GM19438 (cell line): ENCODE measurements around the gene CDH1.
"Not testable (repeated sequence)": the region's sequence is repeated elsewhere in the genome, so short reads cannot be mapped to it uniquely, and the experiment has no call there.

Source experiments
- ATAC-seq: cut with Tn5 transposase; IDR thresholded peaks from one replicate; pipeline ENCODE4 v1.9.1; 2021; ENCODE audit warnings: low read depth; ENCODE audit not compliant: unreplicated experiment

CDH1 gene

DNA sequence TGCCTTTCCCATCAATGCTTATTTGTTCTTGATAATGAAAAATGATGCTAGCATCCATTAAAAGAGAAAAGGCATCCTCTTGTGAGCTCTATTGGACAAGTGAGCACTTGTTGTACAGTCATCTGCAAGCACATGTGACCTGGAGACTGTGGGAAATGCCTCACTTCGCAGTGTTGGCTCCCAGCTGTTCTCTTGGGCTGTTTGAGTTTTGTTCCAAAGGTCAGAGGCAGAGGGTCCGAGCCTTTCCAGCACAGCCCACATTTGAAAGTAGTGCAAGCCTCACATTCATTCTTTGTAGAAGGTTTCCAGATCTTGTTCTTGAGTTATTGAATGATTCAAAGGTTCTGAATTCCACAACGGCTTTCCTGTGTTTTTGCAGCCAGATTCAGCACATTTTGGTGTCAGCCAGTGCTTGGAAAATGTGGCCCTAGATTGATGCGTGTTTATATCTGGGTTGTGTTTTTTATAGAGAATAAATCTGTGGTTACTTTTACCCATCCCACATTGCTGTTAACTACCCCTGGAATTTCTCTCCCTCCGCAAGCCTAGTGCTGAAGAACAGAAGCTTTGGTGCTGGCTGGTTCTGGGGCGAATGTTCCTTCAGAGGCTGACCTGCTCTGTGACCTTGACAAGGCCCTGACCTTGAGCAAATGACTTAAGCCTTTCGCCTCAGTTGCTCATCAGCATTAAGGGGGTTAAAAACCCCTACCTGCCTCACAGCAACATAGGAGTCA is 49.8 kb downstream of the CDH1 start:
- ATAC-seq, result no peak

DNA sequence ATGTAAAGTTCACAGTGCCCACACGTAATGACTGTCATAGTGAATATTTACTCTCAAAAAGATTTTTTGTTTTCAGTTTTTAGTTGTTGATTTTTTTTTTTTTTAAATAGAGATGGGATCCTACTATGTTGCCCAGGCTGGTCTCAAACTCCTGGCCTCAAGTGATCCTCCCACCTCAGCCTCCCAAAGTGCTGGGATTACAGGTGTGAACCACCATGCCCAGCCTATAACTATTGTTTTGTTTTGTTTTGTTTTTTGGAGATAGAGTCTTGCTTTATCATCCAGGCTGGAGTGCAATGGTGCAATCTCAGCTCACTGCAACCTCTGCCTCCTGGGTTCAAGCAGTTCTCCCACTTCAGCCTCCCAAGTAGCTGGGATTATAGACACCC is 50.3 kb downstream of the CDH1 start:
- ATAC-seq, result not testable (repeated sequence)

DNA sequence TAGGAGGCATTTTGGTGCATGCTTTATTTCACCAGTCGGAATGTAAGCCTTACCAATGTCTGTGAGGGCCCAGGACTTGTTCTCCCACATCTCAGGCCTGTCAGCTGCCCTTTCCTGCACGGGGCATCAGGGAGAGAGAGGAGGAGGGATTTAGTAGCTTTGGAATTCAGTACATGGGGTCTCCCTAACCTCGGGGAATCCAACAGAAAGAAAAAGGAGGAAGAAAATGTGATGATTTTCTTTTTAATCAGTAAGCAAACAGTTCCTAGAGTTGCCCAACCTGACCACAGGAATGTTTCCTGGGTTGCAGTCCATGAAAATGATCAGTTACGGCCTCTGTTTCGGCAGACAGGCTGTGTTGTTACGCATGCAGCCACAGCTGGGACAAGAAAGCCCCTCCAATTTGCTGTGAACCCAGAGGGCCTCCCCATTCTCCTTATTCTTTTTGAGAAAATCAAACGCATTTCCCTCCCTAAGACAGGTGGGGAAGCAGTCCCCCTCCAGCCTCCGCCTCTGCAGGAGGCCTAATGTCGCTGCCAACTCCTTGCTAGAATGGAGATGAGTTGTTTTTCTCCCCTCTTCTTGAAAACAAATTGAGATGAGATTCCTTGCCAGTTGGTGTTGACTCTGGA is 53.2 kb downstream of the CDH1 start:
- ATAC-seq, result no peak

DNA sequence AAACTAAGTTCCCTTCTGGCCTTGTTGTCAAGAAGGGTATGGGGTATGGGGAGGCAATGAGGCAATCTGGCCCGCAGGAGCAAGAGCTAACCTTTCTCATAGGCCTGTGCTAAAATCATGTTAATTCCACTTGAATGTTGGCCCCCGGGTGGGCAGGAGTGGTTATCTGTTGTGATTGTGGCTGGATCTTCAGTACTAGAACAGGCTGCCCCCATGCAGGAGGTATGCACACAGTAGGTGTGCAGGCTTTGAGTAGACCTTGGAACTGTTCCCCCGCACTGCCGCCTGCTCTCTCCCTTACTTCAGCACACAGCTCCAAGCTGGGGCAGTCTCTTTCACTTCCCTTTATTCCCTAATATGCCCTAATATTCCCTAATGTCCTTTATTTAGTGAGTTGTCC is 53.9 kb downstream of the CDH1 start:
- no peak for ATAC-seq

DNA sequence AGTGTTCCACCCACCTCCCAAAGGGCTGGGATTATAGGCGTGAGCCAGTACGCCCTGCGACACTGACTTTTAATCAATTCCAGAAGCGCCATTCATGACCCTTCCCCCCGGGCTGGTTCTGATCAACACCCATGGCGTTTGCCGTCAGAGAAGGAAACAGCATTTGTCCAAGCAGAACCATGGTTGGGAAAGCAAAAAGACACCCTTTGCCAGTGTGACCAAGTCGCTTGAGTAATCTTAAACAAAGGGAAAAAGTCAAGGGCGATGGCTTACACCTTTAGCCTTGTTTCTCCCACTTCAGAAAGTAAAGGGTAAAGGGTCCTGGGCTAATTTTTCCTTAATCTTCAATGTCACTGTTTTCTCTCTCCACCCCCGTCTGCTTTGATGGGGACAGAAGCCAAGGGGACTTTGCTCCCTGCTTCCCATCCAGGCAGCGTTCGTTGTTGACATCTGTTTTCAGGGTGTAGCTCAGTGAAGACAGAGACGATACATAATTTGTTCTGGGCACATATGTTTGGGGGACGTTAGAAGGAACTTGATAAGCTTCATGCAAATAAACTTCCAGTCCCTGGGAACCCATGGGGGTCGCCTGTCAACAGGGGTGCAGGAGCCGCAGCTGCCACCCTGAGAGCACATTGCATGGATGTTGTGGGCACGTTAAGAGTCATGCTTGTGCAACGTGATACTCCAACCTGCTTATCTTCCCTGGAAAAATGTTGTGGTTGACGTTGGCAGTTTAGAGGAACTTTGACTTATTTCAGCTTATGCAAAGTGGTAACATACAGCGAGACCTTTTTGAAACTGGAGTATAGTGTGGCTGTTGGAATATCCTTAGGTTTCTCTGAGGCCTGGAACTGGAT is 55.6 kb downstream of the CDH1 start:
- no peak for ATAC-seq

DNA sequence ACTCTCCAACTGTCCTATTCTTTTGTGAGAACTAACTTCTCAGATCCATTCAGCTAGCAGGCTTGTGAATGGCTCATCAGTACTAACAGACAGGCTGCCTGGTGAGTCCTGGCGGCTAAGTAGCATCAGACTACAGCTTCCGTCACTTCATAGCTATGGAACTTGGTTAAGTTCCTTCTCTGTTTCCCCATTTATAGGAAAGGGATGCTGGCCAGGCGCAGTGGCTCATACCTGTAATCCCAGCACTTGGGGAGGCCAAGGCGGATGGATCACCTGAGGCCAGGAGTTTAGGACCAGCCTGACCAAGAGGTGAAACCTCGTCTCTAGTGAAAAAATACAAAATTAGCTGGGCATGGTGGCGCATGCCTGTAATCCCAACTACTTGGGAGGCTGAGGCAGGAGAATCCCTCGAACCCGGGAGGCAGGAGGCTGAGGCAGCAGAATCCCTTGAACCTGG is 56.3 kb downstream of the CDH1 start:
- no peak for ATAC-seq

DNA sequence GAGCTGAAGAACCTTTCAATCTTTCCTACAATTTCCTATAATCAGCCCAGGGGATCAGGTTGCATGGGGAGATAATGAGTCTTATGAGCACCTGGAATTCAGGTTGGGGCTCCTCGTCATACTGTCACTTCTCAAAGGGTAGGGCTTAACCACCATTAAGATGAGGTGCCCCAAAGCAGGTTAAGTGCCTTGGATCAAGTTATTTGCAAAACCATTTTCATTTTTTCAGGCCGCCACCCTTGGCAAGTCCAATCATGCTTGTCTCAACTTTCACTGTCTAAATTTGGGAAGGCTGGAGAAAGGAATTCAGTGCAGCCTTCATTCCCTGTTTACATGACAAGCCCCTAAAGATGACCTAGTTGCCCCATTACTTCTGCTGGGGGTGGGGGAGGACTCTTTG is 61.3 kb downstream of the CDH1 start:
- no peak for ATAC-seq

DNA sequence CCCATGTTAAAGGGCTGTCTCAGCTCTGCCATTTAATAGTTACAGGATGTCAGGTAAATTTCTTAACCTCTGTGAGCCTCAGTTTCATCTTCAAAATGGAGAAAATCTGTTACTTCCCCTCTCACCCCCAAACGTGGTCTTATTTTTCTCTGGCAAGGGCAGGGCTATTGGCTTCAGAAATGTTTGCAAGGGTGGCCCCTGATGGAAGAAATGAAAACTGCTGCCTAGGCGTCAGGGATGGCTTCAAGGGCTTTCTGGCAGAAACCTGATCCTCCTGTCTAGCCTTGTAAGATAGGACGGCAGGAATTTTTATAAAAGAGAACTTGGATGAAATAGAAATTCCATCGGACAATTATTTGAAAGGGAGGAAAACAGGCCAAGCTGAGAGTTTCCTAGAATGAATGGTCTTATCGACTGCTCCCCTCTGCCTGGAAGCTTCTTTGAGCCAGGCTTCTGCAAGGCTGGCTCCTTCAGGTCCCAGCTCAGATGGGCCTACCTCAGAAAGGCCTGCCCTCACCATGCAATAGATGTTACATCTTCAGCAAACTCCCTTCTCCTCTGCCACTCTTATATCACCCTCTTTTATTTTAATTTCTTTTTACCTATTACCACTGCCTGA is 63.3 kb downstream of the CDH1 start:
- no peak for ATAC-seq

DNA sequence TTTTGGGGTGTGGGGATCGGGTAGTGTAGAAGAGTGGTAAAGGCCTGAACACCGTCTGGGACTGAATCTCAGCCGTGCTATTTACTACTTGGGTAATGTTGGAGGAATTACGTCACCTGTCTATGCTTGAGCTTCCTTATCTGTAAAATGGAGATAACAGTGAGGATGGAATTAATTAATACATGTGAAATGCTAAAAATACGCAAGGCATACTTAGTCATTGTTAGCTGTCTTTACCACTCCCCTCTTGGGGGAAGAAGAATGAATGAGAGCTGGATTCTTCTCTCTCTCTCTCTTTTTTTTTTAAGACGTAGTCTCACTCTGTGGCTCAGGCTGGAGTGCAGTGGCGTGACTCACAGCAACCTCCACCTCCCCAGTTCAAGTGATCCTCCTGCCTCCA is 65.1 kb downstream of the CDH1 start:
- no peak for ATAC-seq

DNA sequence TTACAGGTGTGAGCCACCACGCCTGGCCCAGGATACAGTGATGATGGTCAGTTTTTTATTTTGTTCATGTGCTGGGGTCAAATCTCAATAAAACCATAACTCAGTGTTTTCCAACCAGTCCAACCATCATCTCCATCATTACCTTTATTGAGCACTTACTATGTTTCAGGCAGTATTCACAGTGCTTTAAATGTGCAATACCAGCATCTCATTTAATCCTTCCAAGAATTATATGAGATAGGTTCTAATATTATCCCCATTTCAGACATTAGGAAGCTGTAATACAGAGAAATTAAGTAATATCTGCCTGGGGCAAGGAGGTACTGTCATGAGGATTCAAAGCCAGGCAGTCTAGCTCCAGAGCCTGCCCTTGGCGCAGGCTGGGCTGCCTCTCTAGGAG is 69.3 kb downstream of the CDH1 start:
- no peak for ATAC-seq

DNA sequence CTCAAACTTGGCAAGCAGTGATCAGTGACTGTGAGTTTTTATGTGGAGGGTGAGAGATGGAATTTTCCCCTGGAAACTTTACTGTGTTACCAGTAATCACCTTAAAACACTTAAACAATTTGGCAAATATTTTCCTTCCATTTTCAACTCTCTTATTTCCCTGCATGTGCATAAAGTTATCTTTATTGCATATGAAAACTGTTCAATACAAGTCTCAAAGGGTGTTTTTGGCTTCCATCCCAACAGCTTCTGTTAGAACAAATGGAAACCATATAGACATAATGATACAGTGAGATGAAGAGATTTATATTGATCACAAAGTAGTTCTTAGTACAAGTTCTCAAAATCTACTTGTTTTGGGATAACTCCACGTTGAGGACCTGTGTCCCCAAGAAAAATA is 69.9 kb downstream of the CDH1 start:
- no peak for ATAC-seq

DNA sequence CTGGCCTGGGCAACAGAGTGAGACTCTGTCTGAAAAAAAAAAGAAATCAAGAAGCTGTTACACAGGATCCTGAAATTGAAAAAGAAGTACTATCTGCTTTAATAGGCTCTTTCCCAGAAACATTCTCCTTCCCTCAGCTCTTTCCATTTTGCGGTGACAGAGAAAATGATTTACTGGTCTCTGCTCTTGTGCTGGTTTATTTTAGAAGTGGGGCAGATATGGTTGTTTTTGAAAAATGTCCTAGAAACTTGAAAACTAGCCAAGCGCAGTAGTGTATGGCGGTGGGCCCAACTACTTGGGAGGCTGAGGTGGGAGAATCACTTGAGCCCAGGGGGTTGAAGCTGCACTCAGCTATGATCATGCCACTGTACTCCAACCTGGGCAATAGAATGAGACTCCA is 77.4 kb downstream of the CDH1 start:
- no peak for ATAC-seq

DNA sequence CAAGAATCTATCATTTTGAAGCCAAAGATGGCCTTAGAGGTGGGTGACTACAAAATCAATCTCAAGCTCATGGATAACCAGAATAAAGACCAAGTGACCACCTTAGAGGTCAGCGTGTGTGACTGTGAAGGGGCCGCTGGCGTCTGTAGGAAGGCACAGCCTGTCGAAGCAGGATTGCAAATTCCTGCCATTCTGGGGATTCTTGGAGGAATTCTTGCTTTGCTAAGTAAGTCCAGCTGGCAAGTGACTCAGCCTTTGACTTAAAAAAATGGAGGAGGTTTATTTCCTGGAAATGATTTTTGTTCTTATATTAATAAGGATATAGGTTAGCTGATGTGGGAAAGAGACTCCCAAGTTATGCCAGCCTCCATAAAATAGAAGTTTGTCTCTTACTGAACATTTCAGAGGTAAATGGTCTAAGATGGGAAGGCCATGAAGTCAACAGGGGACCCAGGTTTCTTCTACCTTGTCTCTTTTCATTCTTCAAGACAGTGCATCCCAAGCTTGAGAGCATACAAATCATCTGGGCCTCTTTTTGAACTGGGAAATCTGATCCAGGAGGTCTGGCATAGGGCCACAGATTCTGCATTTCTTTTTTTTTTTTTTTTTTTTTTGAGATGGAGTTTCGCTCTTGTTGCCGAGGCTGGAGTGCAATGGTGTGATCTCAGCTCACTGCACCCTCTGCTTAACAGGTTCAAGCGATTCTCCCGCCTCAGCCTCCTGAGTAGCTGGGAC is 86.5 kb downstream of the CDH1 start:
- no peak for ATAC-seq

DNA sequence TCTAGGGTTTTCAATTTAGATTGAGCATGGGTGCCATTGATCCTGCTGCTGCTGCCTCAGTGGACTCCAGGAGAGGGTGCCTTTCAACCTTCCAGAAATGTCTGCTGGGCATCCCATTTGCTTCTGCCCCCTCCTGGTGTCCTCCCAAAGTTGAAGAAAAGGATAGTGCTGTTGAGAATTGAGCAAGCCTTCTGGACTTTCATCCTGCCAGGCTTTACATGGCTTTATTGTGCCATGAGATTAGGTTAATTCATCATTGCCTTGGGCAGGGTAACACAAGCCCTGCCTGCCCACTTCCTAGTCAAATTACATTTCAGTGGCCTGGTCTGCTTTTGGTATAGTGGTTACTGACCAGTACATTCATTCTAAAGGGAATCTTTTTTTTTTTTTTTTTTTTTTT is 88.3 kb downstream of the CDH1 start:
- ATAC-seq, result no peak

DNA sequence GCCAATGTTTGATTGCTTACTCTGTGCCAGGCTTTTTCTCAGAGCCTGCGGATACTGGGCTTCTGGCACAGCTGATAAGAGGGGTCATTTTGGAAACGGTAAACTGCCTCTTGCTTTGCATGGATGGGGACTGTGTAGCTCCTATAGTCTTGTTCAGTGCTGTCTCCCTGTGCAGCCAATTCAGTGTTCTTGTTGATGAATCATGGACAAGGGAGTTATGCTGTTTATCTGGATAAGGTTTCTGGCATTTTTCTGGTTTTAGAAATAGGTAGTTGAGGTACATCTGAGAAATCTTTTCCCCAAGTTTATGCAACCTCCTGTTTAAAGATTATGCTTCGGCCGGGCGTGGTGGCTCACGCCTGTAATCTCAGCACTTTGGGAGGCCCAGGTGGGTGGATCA is 89.6 kb downstream of the CDH1 start:
- no peak for ATAC-seq

DNA sequence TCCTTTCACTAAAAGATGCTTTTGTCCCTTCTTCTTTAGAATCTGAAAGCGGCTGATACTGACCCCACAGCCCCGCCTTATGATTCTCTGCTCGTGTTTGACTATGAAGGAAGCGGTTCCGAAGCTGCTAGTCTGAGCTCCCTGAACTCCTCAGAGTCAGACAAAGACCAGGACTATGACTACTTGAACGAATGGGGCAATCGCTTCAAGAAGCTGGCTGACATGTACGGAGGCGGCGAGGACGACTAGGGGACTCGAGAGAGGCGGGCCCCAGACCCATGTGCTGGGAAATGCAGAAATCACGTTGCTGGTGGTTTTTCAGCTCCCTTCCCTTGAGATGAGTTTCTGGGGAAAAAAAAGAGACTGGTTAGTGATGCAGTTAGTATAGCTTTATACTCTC is 96.2 kb downstream of the CDH1 start:
- ATAC-seq, result no peak

DNA sequence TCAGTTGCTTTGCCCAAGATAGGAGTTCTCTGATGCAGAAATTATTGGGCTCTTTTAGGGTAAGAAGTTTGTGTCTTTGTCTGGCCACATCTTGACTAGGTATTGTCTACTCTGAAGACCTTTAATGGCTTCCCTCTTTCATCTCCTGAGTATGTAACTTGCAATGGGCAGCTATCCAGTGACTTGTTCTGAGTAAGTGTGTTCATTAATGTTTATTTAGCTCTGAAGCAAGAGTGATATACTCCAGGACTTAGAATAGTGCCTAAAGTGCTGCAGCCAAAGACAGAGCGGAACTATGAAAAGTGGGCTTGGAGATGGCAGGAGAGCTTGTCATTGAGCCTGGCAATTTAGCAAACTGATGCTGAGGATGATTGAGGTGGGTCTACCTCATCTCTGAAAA is 97.5 kb downstream of the CDH1 start:
- no peak for ATAC-seq

DNA sequence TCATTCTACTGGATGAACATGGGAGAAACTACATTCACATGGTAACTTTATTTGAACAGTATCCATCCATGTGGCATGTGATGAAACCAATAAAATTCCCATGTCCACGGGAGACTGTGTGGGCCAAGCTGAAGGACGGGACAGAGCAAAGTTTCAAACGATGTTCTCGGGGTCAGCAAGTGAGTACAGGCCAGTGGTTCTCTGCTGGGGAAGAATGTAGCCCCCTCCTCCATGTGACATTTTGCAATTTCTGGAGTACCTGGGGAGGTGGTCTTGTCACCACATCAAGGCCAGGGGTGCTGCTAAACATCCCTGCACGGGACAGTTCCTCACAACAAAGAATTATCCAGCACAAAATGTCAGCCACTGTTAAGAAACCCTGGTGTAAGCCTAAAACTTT is 98.9 kb downstream of the CDH1 start:
- no peak for ATAC-seq

DNA sequence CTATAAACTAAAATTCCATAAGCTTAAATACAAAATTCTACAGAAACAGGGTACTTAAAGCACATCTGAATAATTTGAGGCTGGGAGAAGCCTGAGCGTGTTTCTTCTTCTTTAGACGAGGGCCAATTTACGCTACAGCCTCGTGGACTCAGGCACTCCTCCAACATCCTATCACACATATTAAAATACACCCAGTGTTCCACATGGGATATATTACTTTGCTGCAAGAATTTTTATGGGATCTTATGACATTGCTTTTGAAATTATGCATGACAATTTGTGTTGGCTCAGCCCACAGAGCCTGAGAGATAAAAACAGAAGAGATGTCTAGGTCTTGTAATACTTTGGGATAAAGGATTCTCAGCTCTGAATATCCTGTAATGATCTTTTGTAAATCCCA is 102.7 kb downstream of the CDH1 start:
- ATAC-seq, result no peak

DNA sequence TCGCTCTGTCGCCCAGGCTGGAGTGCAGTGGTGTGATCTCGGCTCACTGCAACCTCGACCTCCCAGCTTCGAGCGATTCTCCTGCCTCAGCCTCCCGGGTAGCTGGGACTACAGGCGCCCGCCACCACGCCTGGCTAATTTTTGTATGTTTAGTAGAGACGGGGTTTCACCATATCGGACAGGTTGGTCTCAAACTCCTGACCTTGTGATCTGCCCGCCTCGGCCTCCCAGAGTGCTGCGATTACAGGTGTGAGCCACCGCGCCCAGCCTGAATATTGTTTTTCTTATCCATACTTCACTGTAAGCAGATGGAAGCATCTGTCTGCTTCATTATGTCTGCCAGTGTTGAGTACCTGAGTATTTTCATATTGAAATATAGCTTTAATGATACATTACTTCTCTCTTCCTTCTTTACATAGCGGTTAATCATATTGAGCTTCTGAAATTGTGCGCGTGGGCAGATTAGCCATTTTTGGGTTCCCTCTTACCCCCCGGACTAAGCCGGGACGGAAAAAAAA is 105.9 kb downstream of the CDH1 start:
- not testable (repeated sequence) for ATAC-seq
